ENCODE data around the gene CD52. TPM values are rescaled to one million over a fixed set of nuclear protein-coding genes. Genes with fewer than 3 reads are reported as not detected.

The CD52 gene
- total RNA-seq, 1 donor from 2014 or later: 2.4 TPM

- Histone ChIP-seq H3K27ac (replicated peaks) (no peak overlapping the region), H3K36me3 (no peaks in the 10 kb centered on the region), H3K9me3 (replicated peaks) (no peaks in the 10 kb centered on the region), H3K4me3 (no peak overlapping the region), H3K4me1 (no peaks in the 10 kb centered on the region), H3K27me3 (ENCODE audit: low read depth) (peaks cover 97% of the 10 kb centered on the region)
- intact Hi-C loops (cut with micrococcal nuclease): no loop called here
- no peak for DNase-seq
- TF ChIP-seq, protein P1, sequence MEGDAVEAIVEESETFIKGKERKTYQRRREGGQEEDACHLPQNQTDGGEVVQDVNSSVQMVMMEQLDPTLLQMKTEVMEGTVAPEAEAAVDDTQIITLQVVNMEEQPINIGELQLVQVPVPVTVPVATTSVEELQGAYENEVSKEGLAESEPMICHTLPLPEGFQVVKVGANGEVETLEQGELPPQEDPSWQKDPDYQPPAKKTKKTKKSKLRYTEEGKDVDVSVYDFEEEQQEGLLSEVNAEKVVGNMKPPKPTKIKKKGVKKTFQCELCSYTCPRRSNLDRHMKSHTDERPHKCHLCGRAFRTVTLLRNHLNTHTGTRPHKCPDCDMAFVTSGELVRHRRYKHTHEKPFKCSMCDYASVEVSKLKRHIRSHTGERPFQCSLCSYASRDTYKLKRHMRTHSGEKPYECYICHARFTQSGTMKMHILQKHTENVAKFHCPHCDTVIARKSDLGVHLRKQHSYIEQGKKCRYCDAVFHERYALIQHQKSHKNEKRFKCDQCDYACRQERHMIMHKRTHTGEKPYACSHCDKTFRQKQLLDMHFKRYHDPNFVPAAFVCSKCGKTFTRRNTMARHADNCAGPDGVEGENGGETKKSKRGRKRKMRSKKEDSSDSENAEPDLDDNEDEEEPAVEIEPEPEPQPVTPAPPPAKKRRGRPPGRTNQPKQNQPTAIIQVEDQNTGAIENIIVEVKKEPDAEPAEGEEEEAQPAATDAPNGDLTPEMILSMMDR (IDR thresholded peaks at IDR 0.05; ENCODE audit: borderline replicate concordance): no peak
Measured at GRCh38 chr1:26367441-26367840, 49.7 kb downstream of the CD52 start.

- no peaks in the 10 kb centered on the region for H3K36me3 ChIP-seq
- DNase-seq: no peak
- no peaks in the 10 kb centered on the region for H3K9me3 ChIP-seq (replicated peaks)
- H3K27me3 ChIP-seq (ENCODE audit: low read depth): peaks cover 97% of the 10 kb centered on the region
- no peak overlapping the region for H3K4me3 ChIP-seq
- intact Hi-C loops (cut with micrococcal nuclease): no loop called here
- no peaks in the 10 kb centered on the region for H3K4me1 ChIP-seq
- TF ChIP-seq, protein P1 (IDR thresholded peaks at IDR 0.05; ENCODE audit: borderline replicate concordance): no peak
- H3K27ac ChIP-seq (replicated peaks): no peak overlapping the region
Measured at GRCh38 chr1:26368006-26368405, 50.2 kb downstream of the CD52 start.

DNA sequence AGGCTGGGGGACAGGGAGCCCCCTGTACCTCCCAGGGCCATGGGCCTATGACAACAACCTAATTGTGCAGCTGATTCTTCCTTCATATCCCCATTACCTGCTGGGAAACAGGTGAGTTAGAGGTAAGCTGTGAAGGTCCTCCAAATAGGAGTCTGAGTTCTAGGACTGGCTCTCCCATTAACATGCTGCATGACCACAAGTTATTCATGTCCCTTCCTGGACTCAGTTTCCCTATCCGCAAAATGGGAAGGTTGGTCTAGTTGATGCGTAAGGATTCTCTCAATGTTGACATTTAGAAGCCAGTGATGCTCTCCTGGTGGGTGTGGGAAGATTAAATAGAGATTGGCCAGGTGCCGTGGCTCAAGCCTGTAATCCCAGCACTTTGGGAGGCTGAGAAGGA lies 50.7 kb downstream of the CD52 start:
- intact Hi-C loops (cut with micrococcal nuclease): no loop called here
- TF ChIP-seq, protein P1 (IDR thresholded peaks at IDR 0.05; ENCODE audit: borderline replicate concordance): no peak
- no peaks in the 10 kb centered on the region for H3K9me3 ChIP-seq (replicated peaks)
- no peaks in the 10 kb centered on the region for H3K4me1 ChIP-seq
- peaks cover 97% of the 10 kb centered on the region for H3K27me3 ChIP-seq (ENCODE audit: low read depth)
- H3K4me3 ChIP-seq: no peak overlapping the region
- H3K36me3 ChIP-seq: no peaks in the 10 kb centered on the region
- no peak for DNase-seq
- H3K27ac ChIP-seq (replicated peaks): no peak overlapping the region

Other genes starting within 250 kb of the CD52 start
- gene PDIK1L, start 206.1 kb upstream of the CD52 start, total RNA-seq: 4.2 TPM
- 3.1 TPM for gene FAM110D, start 158.9 kb upstream of the CD52 start, total RNA-seq
- gene C1orf232, start 149.0 kb upstream of the CD52 start, total RNA-seq: not detected
- 13.7 TPM for gene ZNF593, start 148.1 kb upstream of the CD52 start, total RNA-seq
- gene ZNF593OS, start 146.1 kb upstream of the CD52 start, total RNA-seq: not detected
- gene CNKSR1, start 140.5 kb upstream of the CD52 start, total RNA-seq: 1.8 TPM
- gene CATSPER4, start 127.4 kb upstream of the CD52 start, total RNA-seq: not detected
- 71.2 TPM for gene CEP85, start 83.8 kb upstream of the CD52 start, total RNA-seq
- gene SH3BGRL3, start 37.9 kb upstream of the CD52 start, total RNA-seq: 32.1 TPM
- 11.6 TPM for gene UBXN11, start 11.3 kb upstream of the CD52 start, total RNA-seq
- gene CRYBG2, start 36.2 kb downstream of the CD52 start, total RNA-seq: not detected
- gene ZNF683, start 54.8 kb downstream of the CD52 start, total RNA-seq: not detected
- not detected for gene LIN28A, start 92.9 kb downstream of the CD52 start, total RNA-seq
- gene DHDDS, start 114.4 kb downstream of the CD52 start, total RNA-seq: 27.9 TPM
- 158 TPM for gene HMGN2, start 154.5 kb downstream of the CD52 start, total RNA-seq
- 4.9 TPM for gene RPS6KA1, start 211.8 kb downstream of the CD52 start, total RNA-seq